SK-N-SH (cell line): ENCODE data around the gene DHX16. TPM values are rescaled to one million over a fixed set of nuclear protein-coding genes. Genes with fewer than 3 reads are reported as not detected.
A peak's percentile ranks its signal among the peaks of the same experiment; 100 is the strongest.

ENCODE experiments used
- CTCF ChIA-PET: fragments of 300-600, 350-600 bp; formaldehyde crosslinking; extraction: SDS; loops from one replicate; lab custom pipeline; 2021; lab: Yijun Ruan, JAX
- POLR2A ChIA-PET: fragments of 350-600 bp; sonication (Branson Sonifier 250); formaldehyde crosslinking; extraction: SDS; loops from one replicate; lab custom pipeline; 2020; ENCODE audit warnings: antibody characterized with exemption, inconsistent platforms; lab: Yijun Ruan, JAX
- DNase-seq: peaks from one replicate; pipeline ENCODE4 v3.0.0; 2012
- H2AFZ ChIP-seq: fragments of 200-600 bp; sonication (generic); 2 replicates; pipeline ENCODE4 v1.8.1; 2016; ENCODE audit warnings: antibody characterized with exemption, mild to moderate bottlenecking, low read depth
- H3F3A ChIP-seq: fragments of 200-600 bp; sonication (generic); replicated peaks from 2 replicates; pipeline ENCODE3; 2016; ENCODE audit warnings: antibody characterized with exemption, mild to moderate bottlenecking; ENCODE audit not compliant: insufficient read depth
- H3K27ac ChIP-seq, 2 experiments: fragments of 200-500 bp in 1 of 2; fragments of 200-600 bp in 1 of 2; sonication (Bioruptor generic) in 1 of 2; sonication (generic), shearing (Covaris generic) in 1 of 2; 2 replicates each; pipeline versions ENCODE4 v1.5.1 to v1.6.1; 2014 to 2016; ENCODE audit warnings: low read depth in 2 of 2, inconsistent platforms in 1 of 2, low read length in 1 of 2, mild to moderate bottlenecking in 1 of 2, mixed read lengths in 1 of 2
- H3K27me3 ChIP-seq: fragments of 200-600 bp; sonication (generic), shearing (Covaris generic); 2 replicates; pipeline ENCODE4 v1.6.1; 2016; ENCODE audit warnings: mixed run types; ENCODE audit not compliant: insufficient read depth
- H3K36me3 ChIP-seq, 2 experiments: fragments of 200-500 bp in 1 of 2; fragments of 200-600 bp in 1 of 2; sonication (Bioruptor generic) in 1 of 2; sonication (generic) in 1 of 2; replicated peaks in 1 of 2; 2 replicates each; pipeline versions ENCODE3 to v1.5.1; 2014 to 2016; ENCODE audit warnings: low read length in 1 of 2, mild to moderate bottlenecking in 1 of 2; ENCODE audit not compliant: insufficient read depth in 2 of 2, control insufficient read depth in 1 of 2
- H3K4me1 ChIP-seq, 2 experiments: fragments of 200-500 bp in 1 of 2; fragments of 200-600 bp in 1 of 2; sonication (Bioruptor generic) in 1 of 2; sonication (generic), shearing (Covaris generic) in 1 of 2; 2 replicates each; pipeline versions ENCODE4 v1.5.1 to v1.6.1; 2014 to 2016; ENCODE audit warnings: low read depth in 1 of 2, low read length in 1 of 2, mixed run types in 1 of 2; ENCODE audit not compliant: insufficient read depth in 2 of 2, control insufficient read depth in 1 of 2
- H3K4me2 ChIP-seq: fragments of 200-600 bp; sonication (generic), shearing (Covaris generic); 2 replicates; pipeline ENCODE4 v1.6.1; 2017; ENCODE audit warnings: mixed run types
- H3K4me3 ChIP-seq, 2 experiments: fragments of 200-500 bp in 1 of 2; fragments of 200-600 bp in 1 of 2; sonication (Bioruptor generic) in 1 of 2; sonication (generic), shearing (Covaris generic) in 1 of 2; 2 replicates each; pipeline versions ENCODE4 v1.5.1 to v1.8.1; 2014 to 2016; ENCODE audit warnings: low read depth in 2 of 2, inconsistent platforms in 1 of 2, low read length in 1 of 2, mild to moderate bottlenecking in 1 of 2, mixed read lengths in 1 of 2, moderate library complexity in 1 of 2
- H3K79me2 ChIP-seq: fragments of 200-600 bp; sonication (generic); 2 replicates; pipeline ENCODE4 v1.8.1; 2017; ENCODE audit warnings: mild to moderate bottlenecking; ENCODE audit not compliant: insufficient read depth
- H3K9ac ChIP-seq: fragments of 200-600 bp; sonication (generic); 2 replicates; pipeline ENCODE4 v1.6.1; 2017; ENCODE audit warnings: mixed run types
- H3K9me2 ChIP-seq: fragments of 200-600 bp; sonication (generic); 2 replicates; pipeline ENCODE4 v1.6.1; 2017; ENCODE audit warnings: mixed run types
- H3K9me3 ChIP-seq: fragments of 200-600 bp; sonication (generic); 2 replicates; pipeline ENCODE4 v1.6.1; 2017; ENCODE audit warnings: mixed run types, mild to moderate bottlenecking, moderate library complexity
- H4K20me1 ChIP-seq: fragments of 200-600 bp; sonication (generic); 2 replicates; pipeline ENCODE4 v1.6.1; 2017; ENCODE audit warnings: mild to moderate bottlenecking, mixed run types; ENCODE audit not compliant: insufficient read depth
- CTCF ChIP-seq: fragments of 200-600 bp; sonication (generic); IDR thresholded peaks from 2 replicates; pipeline ENCODE4 v1.6.1; 2017; ENCODE audit warnings: antibody characterized with exemption, mild to moderate bottlenecking, moderate library complexity
- ELF1 ChIP-seq: IDR thresholded peaks from 2 replicates; pipeline ENCODE4 v1.4.0; 2012
- EP300 ChIP-seq, 2 experiments: IDR thresholded peaks; 2 replicates each; pipeline versions ENCODE4 v1.4.0 to v1.6.1; 2012; ENCODE audit warnings: borderline replicate concordance in 1 of 2, low read depth in 1 of 2, low read length in 1 of 2
- EZH2phosphoT487 ChIP-seq: fragments of 200-600 bp; sonication (generic); IDR thresholded peaks from 2 replicates; pipeline ENCODE4 v1.6.1; 2017; ENCODE audit warnings: low read depth, mixed run types, mild to moderate bottlenecking, antibody characterized with exemption, moderate library complexity, borderline replicate concordance
- FOXJ3 ChIP-seq: sonication (generic); formaldehyde crosslinking; IDR thresholded peaks from 2 replicates; pipeline ENCODE4 v1.5.1; 2020; ENCODE audit warnings: mild to moderate bottlenecking, missing genetic modification reagents
- GABPA ChIP-seq: IDR thresholded peaks from 2 replicates; pipeline ENCODE4 v1.4.0; 2012; ENCODE audit warnings: low read depth, mild to moderate bottlenecking
- JUND ChIP-seq: IDR thresholded peaks from 2 replicates; pipeline ENCODE4 v1.4.0; 2012
- MEF2A ChIP-seq: IDR thresholded peaks from 2 replicates; pipeline ENCODE4 v1.4.0; 2012; ENCODE audit warnings: low read depth, borderline replicate concordance
- NRF1 ChIP-seq: IDR thresholded peaks from 2 replicates; pipeline ENCODE4 v1.6.1; 2012; ENCODE audit warnings: low read depth, mild to moderate bottlenecking, low read length
- PBX3 ChIP-seq: IDR thresholded peaks from 2 replicates; pipeline ENCODE4; 2012
- POLR2AphosphoS5 ChIP-seq: IDR thresholded peaks from 2 replicates; pipeline ENCODE4 v1.6.1; 2012; ENCODE audit warnings: low read depth, low read length
- RAD21 ChIP-seq: IDR thresholded peaks from 2 replicates; pipeline ENCODE4 v1.6.1; 2012; ENCODE audit warnings: mild to moderate bottlenecking, low read length
- RCOR1 ChIP-seq: fragments of 150-350 bp; IDR thresholded peaks from 2 replicates; pipeline ENCODE4 v1.6.1; 2017; ENCODE audit warnings: antibody characterized with exemption, low read length
- REST ChIP-seq: IDR thresholded peaks from 2 replicates; pipeline ENCODE4 v1.6.1; 2012; ENCODE audit warnings: mild to moderate bottlenecking, low read depth, low read length, moderate library complexity
- SMC3 ChIP-seq: IDR thresholded peaks from 2 replicates; pipeline ENCODE4 v1.6.1; 2012; ENCODE audit warnings: low read depth, low read length, improper control_type of control experiment
- TAF1 ChIP-seq: IDR thresholded peaks from 2 replicates; pipeline ENCODE4 v1.6.1; 2012; ENCODE audit warnings: low read depth, mild to moderate bottlenecking, low read length, moderate library complexity, borderline replicate concordance
- TEAD4 ChIP-seq: IDR thresholded peaks from 2 replicates; pipeline ENCODE4 v1.4.0; 2012; ENCODE audit warnings: mild to moderate bottlenecking, borderline replicate concordance; ENCODE audit not compliant: insufficient read depth
- USF1 ChIP-seq: IDR thresholded peaks from 2 replicates; pipeline ENCODE4 v1.4.0; 2012; ENCODE audit warnings: low read depth, borderline replicate concordance
- USF2 ChIP-seq: fragments of 150-350 bp; IDR thresholded peaks from 2 replicates; pipeline ENCODE4 v1.6.1; 2017; ENCODE audit warnings: antibody characterized with exemption, low read length, low read depth, borderline replicate concordance
- YY1 ChIP-seq: IDR thresholded peaks from 2 replicates; pipeline ENCODE4 v1.4.0; 2012; ENCODE audit warnings: low read depth, mild to moderate bottlenecking
- WGBS: methylation state at CpG from one replicate; pipeline ENCODE4 v1.1.6; 2017; ENCODE audit warnings: low lambda C conversion rate; 5-methylcytosine and 5-hydroxymethylcytosine counted together
- polyA plus RNA-seq, 3 experiments: library from polyadenylated mRNA; depleted of rRNA; stranded (reverse); fragments of >200 nt; gene quantifications; 2 replicates each; pipeline ENCODE4 v1.2.3, GENCODE V29; 2012

The DHX16 gene
- polyA plus RNA-seq, 1 of the 3 experiments (the other 2 are of a cell fraction): 59.8 TPM

- H3K4me3 ChIP-seq: peak overlapping the region; percentile 74 to 77
- peaks cover 35% of the 10 kb centered on the region for H3F3A ChIP-seq
- H4K20me1 ChIP-seq: peaks cover 34% of the 10 kb centered on the region
- peaks cover 16 to 57% of the 10 kb centered on the region in 2 experiments; a peak in 3 of 4 replicates for H3K4me1 ChIP-seq
- H3K4me2 ChIP-seq: peak overlapping the region; percentile 98
- H3K27me3 ChIP-seq: no peaks in the 10 kb centered on the region
- no peaks in the 10 kb centered on the region for H3K9me2 ChIP-seq
- CTCF ChIA-PET: interaction anchor here (0.6 to 29.8 kb wide), 7 partner anchors 9 to 201 kb away, joined by 3 to 838 read pairs (median 4); partner anchors contain the start of genes DHX16, FLOT1, MDC1 and NRM
- no peak overlapping the region for H2AFZ ChIP-seq
- H3K9ac ChIP-seq: peak overlapping the region; percentile 97
- no peaks in the 10 kb centered on the region for H3K9me3 ChIP-seq
- peak overlapping the region; percentile 93 to 97 for H3K27ac ChIP-seq
- peaks cover 8 to 36% of the 10 kb centered on the region in 2 experiments for H3K36me3 ChIP-seq
- 8% methylated on average over 9 of the region's 11 CpGs for WGBS
- H3K79me2 ChIP-seq: peaks cover 99% of the 10 kb centered on the region
- POLR2A ChIA-PET: interaction anchor here (0.6 to 1.4 kb wide), 7 partner anchors 9 to 219 kb away, joined by 3 to 4 read pairs (median 4); partner anchors contain the start of gene MDC1
- peak; percentile 84 for DNase-seq
- TF ChIP-seq MEF2A: no peak
- 0 out of 2 replicates have a peak, but pooled peaks have one; percentile 31 for TF ChIP-seq TEAD4
- peak; percentile 79 for TF ChIP-seq GABPA
- TF ChIP-seq CTCF: no peak
- TF ChIP-seq SMC3: no peak
- TF ChIP-seq ELF1: 0 out of 2 replicates have a peak, but pooled peaks have one; percentile 35
- TF ChIP-seq USF2: no peak
- no peak for TF ChIP-seq RCOR1
- TF ChIP-seq EP300 (IDR thresholded peaks at IDR 0.05; ENCODE audit: borderline replicate concordance in 1 of 2, low read depth in 1 of 2, low read length in 1 of 2): peak in 1 of 2 experiments; percentile 31; a peak in 1 of 4 replicates
- no peak for TF ChIP-seq FOXJ3 (CRISPR knock-in tag)
- peak; percentile 92 for TF ChIP-seq JUND
- peak; percentile 19; the same call in 1 of the 2 replicates for TF ChIP-seq YY1
- TF ChIP-seq NRF1: no peak
- peak; percentile 32; the same call in 1 of the 2 replicates for TF ChIP-seq TAF1
- TF ChIP-seq EZH2phosphoT487: no peak
- no peak for TF ChIP-seq USF1
- TF ChIP-seq RAD21: 0 out of 2 replicates have a peak, but pooled peaks have one; percentile 1
- TF ChIP-seq REST: no peak
- 0 out of 2 replicates have a peak, but pooled peaks have one; percentile 27 for TF ChIP-seq PBX3
- TF ChIP-seq POLR2AphosphoS5: peak; percentile 78
Observed at GRCh38 chr6:30682143-30683117, 9.6 kb upstream of the DHX16 start.
